ENCODE results near the gene POLR1A. TPM values are rescaled to one million over a fixed set of nuclear protein-coding genes. Genes with fewer than 3 reads are reported as not detected.

Gene POLR1A
- total RNA-seq, 1 donor from 2014 or later = 32.6 TPM

DNA sequence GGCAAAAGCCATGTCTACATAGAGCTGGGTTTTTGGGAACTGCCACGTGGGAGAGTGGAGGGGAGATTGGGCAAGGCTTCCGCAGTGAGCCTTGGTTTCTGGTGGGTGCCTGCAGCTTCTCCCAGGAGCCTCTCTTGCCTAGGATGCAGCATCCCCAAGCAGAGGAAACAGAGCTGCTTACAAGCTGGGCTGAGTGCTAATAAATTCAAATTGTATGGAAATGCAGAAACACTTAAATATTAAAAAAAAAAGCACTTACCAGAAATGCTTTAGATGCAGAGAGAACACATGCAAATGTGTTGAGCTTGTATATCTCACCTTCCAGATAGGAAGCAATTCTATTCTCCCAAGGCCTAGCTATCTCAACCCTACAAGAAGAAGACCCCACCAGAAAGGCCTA lies 120.9 kb downstream of the POLR1A start:
- DNase-seq (ENCODE audit: low spot score) = no peak
- Mint-ChIP-seq H3K9me3 (ENCODE audit: low read depth) (no peaks in the 10 kb centered on the region), H3K27me3 (ENCODE audit: low read depth) (no peaks in the 10 kb centered on the region), H3K27ac (ENCODE audit: unreplicated experiment) (no peak overlapping the region), H3K4me1 (ENCODE audit: low read depth) (peaks cover under 1% of the 10 kb centered on the region), H3K36me3 (ENCODE audit: low read depth) (no peaks in the 10 kb centered on the region), H3K4me3 (ENCODE audit: unreplicated experiment) (no peak overlapping the region)
- TF ChIP-seq, protein P1, sequence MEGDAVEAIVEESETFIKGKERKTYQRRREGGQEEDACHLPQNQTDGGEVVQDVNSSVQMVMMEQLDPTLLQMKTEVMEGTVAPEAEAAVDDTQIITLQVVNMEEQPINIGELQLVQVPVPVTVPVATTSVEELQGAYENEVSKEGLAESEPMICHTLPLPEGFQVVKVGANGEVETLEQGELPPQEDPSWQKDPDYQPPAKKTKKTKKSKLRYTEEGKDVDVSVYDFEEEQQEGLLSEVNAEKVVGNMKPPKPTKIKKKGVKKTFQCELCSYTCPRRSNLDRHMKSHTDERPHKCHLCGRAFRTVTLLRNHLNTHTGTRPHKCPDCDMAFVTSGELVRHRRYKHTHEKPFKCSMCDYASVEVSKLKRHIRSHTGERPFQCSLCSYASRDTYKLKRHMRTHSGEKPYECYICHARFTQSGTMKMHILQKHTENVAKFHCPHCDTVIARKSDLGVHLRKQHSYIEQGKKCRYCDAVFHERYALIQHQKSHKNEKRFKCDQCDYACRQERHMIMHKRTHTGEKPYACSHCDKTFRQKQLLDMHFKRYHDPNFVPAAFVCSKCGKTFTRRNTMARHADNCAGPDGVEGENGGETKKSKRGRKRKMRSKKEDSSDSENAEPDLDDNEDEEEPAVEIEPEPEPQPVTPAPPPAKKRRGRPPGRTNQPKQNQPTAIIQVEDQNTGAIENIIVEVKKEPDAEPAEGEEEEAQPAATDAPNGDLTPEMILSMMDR (IDR thresholded peaks at IDR 0.05) = no peak

DNA sequence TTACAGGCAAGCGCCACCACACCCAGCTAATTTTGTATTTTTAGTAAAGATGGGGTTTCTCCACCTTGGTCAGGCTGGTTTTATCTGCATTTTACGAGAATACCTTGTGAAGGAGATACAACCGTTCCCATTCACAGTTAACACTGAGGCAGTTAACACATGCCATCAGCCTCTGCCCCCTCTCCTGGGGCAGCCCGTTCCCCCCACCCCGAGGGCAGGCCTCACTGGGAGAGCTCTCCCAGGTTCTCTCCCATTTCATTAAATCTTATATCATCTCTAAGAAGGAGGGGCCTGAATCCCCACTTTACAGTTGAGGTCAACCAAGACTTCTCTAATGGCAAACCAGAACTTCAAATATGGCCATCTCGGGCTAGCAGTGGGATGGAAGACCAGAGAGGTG lies 121.9 kb downstream of the POLR1A start:
- Mint-ChIP-seq H3K4me1 (ENCODE audit: low read depth) (peaks cover 10% of the 10 kb centered on the region), H3K27ac (ENCODE audit: unreplicated experiment) (no peak overlapping the region), H3K36me3 (ENCODE audit: low read depth) (no peaks in the 10 kb centered on the region), H3K9me3 (ENCODE audit: low read depth) (no peaks in the 10 kb centered on the region), H3K4me3 (ENCODE audit: unreplicated experiment) (no peak overlapping the region), H3K27me3 (ENCODE audit: low read depth) (no peaks in the 10 kb centered on the region)
- TF ChIP-seq, protein P1 (IDR thresholded peaks at IDR 0.05) = no peak
- no peak for DNase-seq (ENCODE audit: low spot score)

DNA sequence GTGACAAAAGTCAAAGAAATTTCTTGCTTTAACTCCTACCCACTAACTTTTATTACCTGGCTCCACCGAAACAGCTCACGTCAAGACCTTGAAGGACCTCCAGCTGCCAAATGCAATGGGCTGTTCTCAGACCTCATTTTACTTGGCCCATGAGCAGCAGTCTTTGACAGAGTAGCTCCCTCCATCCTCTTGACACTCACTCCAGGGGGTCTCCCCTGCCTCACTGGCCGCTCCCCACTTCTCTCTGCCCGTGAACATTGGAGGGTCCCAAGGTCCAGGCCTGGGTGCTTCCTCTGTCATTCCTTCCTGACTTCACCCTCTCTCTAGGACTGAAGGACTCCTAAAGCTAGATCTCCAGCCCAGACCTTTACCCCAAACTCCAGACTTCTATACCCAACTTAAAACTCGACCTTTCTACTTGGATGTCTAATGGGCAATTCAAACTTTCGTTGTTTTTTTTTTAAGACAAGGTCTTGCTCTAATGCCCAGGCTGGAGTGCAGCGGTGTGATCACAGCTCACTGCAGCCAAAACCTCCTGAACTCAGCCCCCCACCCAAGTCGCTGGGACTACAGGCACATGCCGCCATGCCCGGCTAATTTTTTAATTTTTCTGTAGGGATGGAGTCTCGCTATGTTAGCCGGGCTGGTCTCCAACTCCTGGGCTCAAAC lies 124.0 kb downstream of the POLR1A start:
- no peak for DNase-seq (ENCODE audit: low spot score)
- Mint-ChIP-seq H3K4me3 (ENCODE audit: unreplicated experiment) (no peak overlapping the region), H3K4me1 (ENCODE audit: low read depth) (peaks cover 17% of the 10 kb centered on the region), H3K36me3 (ENCODE audit: low read depth) (no peaks in the 10 kb centered on the region), H3K27me3 (ENCODE audit: low read depth) (no peaks in the 10 kb centered on the region), H3K27ac (ENCODE audit: unreplicated experiment) (no peak overlapping the region), H3K9me3 (ENCODE audit: low read depth) (no peaks in the 10 kb centered on the region)
- TF ChIP-seq, protein P1 (IDR thresholded peaks at IDR 0.05) = no peak

DNA sequence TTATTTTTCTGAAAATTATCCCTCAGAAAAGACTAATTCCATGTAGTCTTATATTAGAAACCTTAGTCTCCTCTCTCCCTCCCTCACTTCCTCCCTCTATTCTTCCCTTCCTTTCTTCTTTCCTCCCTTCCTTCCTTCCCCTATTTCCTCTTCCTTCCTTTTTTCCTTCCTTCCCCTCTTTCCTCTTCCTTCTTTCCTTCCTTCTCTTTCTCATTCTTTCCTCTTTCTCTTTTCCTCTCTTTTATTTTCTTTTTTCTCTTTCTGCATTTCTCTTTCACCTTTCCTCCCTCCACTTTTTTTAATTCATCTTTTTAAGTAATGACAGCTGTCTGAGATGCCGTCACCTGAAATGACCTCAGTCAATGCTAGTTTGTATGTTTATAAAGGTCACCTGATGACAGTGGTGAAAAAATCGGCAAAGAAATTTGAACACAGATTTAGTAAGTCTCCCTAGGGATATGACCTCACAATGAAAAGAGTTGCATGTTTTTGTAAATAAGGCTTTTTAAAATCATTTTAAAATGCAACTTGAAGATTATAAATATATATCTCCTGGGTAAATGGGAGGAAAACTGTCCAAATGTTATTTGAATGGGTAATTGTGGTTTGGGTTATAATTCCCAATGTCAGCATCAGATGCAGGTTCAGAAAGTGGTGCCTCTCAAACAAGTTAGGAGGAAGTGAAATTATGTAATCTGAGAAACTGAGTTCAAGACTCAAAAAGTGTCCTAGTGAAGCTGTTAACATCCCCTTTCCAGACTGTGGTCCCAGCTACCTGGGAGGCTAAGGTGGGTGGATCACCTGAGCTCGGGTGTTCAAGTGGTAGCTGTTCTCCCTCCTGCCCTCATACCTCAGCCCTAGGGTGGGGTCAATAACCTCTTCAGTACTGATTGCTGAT lies 126.6 kb downstream of the POLR1A start:
- Mint-ChIP-seq H3K27ac (ENCODE audit: unreplicated experiment) (no peak overlapping the region), H3K4me3 (ENCODE audit: unreplicated experiment) (no peak overlapping the region), H3K4me1 (ENCODE audit: low read depth) (peaks cover 22% of the 10 kb centered on the region), H3K9me3 (ENCODE audit: low read depth) (no peaks in the 10 kb centered on the region), H3K36me3 (ENCODE audit: low read depth) (no peaks in the 10 kb centered on the region), H3K27me3 (ENCODE audit: low read depth) (no peaks in the 10 kb centered on the region)
- TF ChIP-seq, protein P1 (IDR thresholded peaks at IDR 0.05) = no peak
- DNase-seq (ENCODE audit: low spot score) = no peak

DNA sequence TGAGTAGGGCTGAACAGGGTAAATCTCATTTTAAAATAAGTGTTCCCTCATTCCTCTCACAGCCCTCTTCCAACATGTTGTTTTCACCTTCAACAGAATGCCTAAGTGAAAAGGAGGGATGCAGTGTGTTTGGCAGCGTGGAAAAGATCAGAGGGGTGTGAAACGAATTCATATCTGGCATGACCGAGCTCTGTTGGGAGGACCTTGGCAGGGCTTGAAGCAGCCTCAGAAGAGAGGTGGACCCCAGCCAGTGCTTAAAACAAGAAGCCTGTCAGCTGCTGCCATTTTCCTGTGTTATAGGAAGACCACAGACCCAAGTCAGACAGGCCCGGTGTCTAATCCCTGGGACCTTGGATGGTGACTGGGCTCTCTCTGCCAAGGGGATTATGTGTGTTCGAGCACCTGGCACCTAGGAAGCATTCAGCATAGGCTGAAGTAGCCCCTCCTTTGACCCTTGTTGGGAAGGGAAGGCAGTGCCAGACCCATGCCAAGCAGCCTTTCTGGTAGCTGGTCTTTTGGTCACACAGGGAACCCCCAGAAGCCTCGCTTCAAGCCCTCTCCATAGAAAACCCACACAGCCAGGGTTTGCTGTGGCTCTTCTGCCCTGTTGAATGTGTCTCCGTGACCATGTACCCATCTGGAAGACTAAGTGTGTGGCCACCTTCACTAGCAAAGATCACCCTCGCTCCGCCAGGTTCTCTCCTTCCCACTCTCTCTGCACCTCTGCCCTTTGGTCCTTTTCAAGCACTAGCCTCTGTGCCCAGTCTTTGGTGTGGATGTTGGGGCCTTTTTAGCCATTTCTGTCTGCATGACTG lies 129.4 kb downstream of the POLR1A start:
- no peaks in the 10 kb centered on the region for H3K36me3 Mint-ChIP-seq (ENCODE audit: low read depth)
- H3K27ac Mint-ChIP-seq (ENCODE audit: unreplicated experiment) = no peak overlapping the region
- TF ChIP-seq, protein P1 (IDR thresholded peaks at IDR 0.05) = no peak
- no peak for DNase-seq (ENCODE audit: low spot score)
- H3K4me1 Mint-ChIP-seq (ENCODE audit: low read depth) = peaks cover 23% of the 10 kb centered on the region
- H3K27me3 Mint-ChIP-seq (ENCODE audit: low read depth) = no peaks in the 10 kb centered on the region
- no peak overlapping the region for H3K4me3 Mint-ChIP-seq (ENCODE audit: unreplicated experiment)
- peaks cover 6% of the 10 kb centered on the region for H3K9me3 Mint-ChIP-seq (ENCODE audit: low read depth)

Data from chondrocyte (in vitro differentiated cells).